K562 (cell line): ENCODE results near the gene RRAD. TPM values are rescaled to one million over a fixed set of nuclear protein-coding genes. Genes with fewer than 3 reads are reported as not detected.

Source experiments
- KLF13 ChIP-seq: fragments of 450-650 bp; IDR thresholded peaks from 2 replicates; pipeline ENCODE4 v1.6.1; 2016; ENCODE audit warnings: missing genetic modification characterization, low read depth, mild to moderate bottlenecking, missing compliant biosample characterization, moderate library complexity, borderline replicate concordance
- MAX ChIP-seq: sonication (generic); formaldehyde crosslinking; IDR thresholded peaks from 2 replicates; pipeline ENCODE4 v1.9.0; 2022; ENCODE audit warnings: mild to moderate bottlenecking, missing genetic modification reagents
- MEIS2 ChIP-seq: fragments of 450-650 bp; IDR thresholded peaks from 2 replicates; pipeline ENCODE4 v1.6.1; 2014; ENCODE audit warnings: mild to moderate bottlenecking; ENCODE audit not compliant: partially characterized antibody
- PCBP2 ChIP-seq: fragments of 200-400 bp; formaldehyde crosslinking; IDR thresholded peaks from 2 replicates; pipeline ENCODE4 v1.6.1; 2018; ENCODE audit warnings: low read length, low read depth, mild to moderate bottlenecking, moderate library complexity; ENCODE audit not compliant: poor library complexity, severe bottlenecking
- USF1 ChIP-seq: sonication (generic); formaldehyde crosslinking; IDR thresholded peaks from 2 replicates; pipeline ENCODE4 v1.9.0; 2022; ENCODE audit warnings: mild to moderate bottlenecking, missing genetic modification reagents
- ZBTB40 ChIP-seq, 2 experiments: fragments of 450-650 bp in 1 of 2; sonication (generic) in 1 of 2; formaldehyde crosslinking in 1 of 2; IDR thresholded peaks; 2 replicates each; pipeline versions ENCODE4 v1.7.1 to v1.9.0; 2016 to 2022; ENCODE audit warnings: inconsistent platforms in 1 of 2, mild to moderate bottlenecking in 1 of 2, missing genetic modification reagents in 1 of 2
- ZNF584 ChIP-seq: fragments of 200-800 bp; sonication (Bioruptor generic); IDR thresholded peaks from 2 replicates; pipeline ENCODE4 v1.6.1; 2016; ENCODE audit warnings: low read depth, mild to moderate bottlenecking, missing genetic modification characterization, missing compliant biosample characterization
- polyA plus RNA-seq, 8 experiments: library from polyadenylated mRNA; depleted of rRNA in 4 of 8; stranded (reverse) in 5 of 8; unstranded in 3 of 8; fragments of >200 nt; fragmentation: Nextera tagmentation in 2 of 8; fragmentation: Illumina TruSeq in 1 of 8; extraction: Ambion mirVana in 2 of 8; extraction: Trizol in 1 of 8; gene quantifications; 2 replicates each; pipeline versions ENCODE4 v1.2.1 to v1.2.3, GENCODE V29; 2011 to 2014; ENCODE audit warnings: inconsistent platforms in 1 of 8, missing spikeins in 1 of 8
- total RNA-seq, 7 experiments: library from RNA; depleted of rRNA in 6 of 7; stranded (reverse); fragments of >200 nt in 6 of 7; fragmentation: Illumina TruSeq in 2 of 7; extraction: Trizol in 2 of 7; gene quantifications; 2 replicates each; pipeline versions ENCODE4 v1.2.1 to v1.2.3, GENCODE V29; 2011 to 2021; ENCODE audit warnings: low replicate concordance in 1 of 7
- TF ChIP-seq, protein P1 (sequence below): sonication (generic); formaldehyde crosslinking; IDR thresholded peaks from 2 replicates; pipeline ENCODE4 v1.8.0; 2022; ENCODE audit warnings: missing genetic modification reagents, mild to moderate bottlenecking, moderate library complexity, borderline replicate concordance
- TF ChIP-seq, protein P2 (sequence below), 2 experiments: IDR thresholded peaks; 2 replicates each; pipeline ENCODE4 v1.6.1; 2011; ENCODE audit warnings: borderline replicate concordance in 1 of 2, control low read depth in 1 of 2, low read depth in 1 of 2, low read length in 1 of 2, mild to moderate bottlenecking in 1 of 2, mixed read lengths in 1 of 2, moderate library complexity in 1 of 2; ENCODE audit not compliant: insufficient read depth in 1 of 2, insufficient read length in 1 of 2, poor library complexity in 1 of 2, severe bottlenecking in 1 of 2; ENCODE audit errors: extremely low read depth in 1 of 2
- TF ChIP-seq, protein P3 (sequence below): fragments of 450-650 bp; IDR thresholded peaks from 2 replicates; pipeline ENCODE4 v1.6.1; 2016

RRAD gene
- total and polyA plus RNA-seq, 9 of the 15 experiments (the other 6 are each of a cell fraction or from before 2014, with no cell fraction given): 0.09 to 0.20 (median 0.13) TPM; not detected in 5

DNA sequence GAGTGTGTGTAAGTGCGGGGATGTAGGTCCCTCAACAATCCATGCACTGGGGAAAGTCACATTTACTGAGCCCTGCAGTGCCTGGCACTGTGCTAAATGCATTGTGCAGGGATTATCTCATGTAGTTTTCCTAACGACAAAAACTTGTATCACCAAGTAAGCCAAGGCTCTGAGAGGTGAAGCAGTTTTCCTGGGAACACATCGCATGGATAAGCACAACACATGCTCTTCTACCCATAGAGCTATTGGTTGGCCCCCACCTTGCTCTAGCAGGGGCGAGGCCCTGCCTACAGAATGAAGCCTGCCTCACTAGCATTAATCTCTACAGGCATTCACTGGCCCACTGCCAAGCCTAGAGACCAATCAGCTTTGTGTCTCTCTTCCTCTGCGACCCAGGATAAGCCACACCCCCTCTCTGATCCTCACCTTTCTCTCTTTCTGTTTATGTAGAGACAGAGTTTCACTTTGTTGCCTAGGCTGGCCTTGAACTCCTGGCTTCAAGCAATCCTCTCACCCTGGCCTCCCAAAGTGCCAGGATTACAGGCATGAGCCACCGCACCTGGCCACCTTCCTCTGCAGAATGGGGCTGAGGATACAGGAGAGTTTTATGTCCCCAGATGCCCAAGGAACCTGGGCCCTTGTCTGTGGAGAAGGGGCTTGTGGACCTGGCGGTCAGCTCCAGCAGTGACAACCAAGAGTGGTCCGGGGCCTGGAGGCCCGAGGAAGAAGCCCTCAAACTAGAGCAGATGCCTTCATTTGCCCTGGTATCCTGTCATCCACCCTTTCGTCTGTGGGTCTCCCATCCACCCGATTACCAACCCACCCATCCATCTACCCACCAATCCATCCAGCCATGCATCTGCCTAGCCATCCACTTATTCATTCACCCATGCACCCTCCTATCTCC, 19.4 kb downstream of the RRAD start (continued):
- TF ChIP-seq ZBTB40 (IDR thresholded peaks at IDR 0.05) (no peak), ZBTB40 (CRISPR knock-in tag; IDR thresholded peaks at IDR 0.05) (no peak), PCBP2 (no peak), USF1 (CRISPR knock-in tag) (no peak), ZNF584 (no peak), KLF13 (tag) (no peak), MAX (CRISPR knock-in tag) (peak; percentile 17; the same call in 1 of the 2 replicates), MEIS2 (peak; percentile 92)
- TF ChIP-seq, protein P1, sequence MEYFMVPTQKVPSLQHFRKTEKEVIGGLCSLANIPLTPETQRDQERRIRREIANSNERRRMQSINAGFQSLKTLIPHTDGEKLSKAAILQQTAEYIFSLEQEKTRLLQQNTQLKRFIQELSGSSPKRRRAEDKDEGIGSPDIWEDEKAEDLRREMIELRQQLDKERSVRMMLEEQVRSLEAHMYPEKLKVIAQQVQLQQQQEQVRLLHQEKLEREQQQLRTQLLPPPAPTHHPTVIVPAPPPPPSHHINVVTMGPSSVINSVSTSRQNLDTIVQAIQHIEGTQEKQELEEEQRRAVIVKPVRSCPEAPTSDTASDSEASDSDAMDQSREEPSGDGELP (CRISPR knock-in tag): no peak; the same call in 1 of the 2 replicates
- TF ChIP-seq, protein P2, sequence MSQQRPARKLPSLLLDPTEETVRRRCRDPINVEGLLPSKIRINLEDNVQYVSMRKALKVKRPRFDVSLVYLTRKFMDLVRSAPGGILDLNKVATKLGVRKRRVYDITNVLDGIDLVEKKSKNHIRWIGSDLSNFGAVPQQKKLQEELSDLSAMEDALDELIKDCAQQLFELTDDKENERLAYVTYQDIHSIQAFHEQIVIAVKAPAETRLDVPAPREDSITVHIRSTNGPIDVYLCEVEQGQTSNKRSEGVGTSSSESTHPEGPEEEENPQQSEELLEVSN (IDR thresholded peaks at IDR 0.05; ENCODE audit: borderline replicate concordance in 1 of 2, extremely low read depth in 1 of 2, insufficient read depth in 1 of 2, insufficient read length in 1 of 2, low read depth in 1 of 2, low read length in 1 of 2, poor library complexity in 1 of 2, severe bottlenecking in 1 of 2): peak in 1 of 2 experiments; percentile 14
- TF ChIP-seq, protein P3, sequence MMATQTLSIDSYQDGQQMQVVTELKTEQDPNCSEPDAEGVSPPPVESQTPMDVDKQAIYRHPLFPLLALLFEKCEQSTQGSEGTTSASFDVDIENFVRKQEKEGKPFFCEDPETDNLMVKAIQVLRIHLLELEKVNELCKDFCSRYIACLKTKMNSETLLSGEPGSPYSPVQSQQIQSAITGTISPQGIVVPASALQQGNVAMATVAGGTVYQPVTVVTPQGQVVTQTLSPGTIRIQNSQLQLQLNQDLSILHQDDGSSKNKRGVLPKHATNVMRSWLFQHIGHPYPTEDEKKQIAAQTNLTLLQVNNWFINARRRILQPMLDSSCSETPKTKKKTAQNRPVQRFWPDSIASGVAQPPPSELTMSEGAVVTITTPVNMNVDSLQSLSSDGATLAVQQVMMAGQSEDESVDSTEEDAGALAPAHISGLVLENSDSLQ: peak; percentile 69
